ENCODE measurements around the gene MPZL3. TPM values are rescaled to one million over a fixed set of nuclear protein-coding genes. Genes with fewer than 3 reads are reported as not detected.

The MPZL3 gene
- total RNA-seq, 1 donor from 2014 or later = 2.4 TPM

DNA sequence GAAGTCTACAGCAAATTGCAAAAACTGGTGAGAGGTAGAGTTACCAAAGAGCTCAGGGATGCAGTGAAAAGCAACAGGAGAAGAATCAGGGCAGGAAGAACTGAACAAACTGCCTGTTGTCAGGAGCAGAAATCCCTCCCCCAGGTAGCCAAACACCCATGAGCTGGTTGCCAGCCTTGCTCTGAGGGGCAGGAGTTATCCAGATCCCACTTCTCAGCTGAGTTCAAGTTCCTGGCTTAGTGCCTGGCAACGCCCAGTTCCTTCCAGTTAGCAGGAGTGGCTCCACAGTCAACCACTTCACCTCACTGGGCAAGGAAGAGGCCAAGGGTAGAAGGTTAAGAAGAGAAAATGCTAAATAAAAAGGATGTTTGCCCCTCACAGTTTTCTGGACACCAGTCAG, 13.8 kb upstream of the MPZL3 start:
- FAIRE-seq (no peak), DNase-seq (ENCODE audit: low spot score in 2 of 2) (no peak)

DNA sequence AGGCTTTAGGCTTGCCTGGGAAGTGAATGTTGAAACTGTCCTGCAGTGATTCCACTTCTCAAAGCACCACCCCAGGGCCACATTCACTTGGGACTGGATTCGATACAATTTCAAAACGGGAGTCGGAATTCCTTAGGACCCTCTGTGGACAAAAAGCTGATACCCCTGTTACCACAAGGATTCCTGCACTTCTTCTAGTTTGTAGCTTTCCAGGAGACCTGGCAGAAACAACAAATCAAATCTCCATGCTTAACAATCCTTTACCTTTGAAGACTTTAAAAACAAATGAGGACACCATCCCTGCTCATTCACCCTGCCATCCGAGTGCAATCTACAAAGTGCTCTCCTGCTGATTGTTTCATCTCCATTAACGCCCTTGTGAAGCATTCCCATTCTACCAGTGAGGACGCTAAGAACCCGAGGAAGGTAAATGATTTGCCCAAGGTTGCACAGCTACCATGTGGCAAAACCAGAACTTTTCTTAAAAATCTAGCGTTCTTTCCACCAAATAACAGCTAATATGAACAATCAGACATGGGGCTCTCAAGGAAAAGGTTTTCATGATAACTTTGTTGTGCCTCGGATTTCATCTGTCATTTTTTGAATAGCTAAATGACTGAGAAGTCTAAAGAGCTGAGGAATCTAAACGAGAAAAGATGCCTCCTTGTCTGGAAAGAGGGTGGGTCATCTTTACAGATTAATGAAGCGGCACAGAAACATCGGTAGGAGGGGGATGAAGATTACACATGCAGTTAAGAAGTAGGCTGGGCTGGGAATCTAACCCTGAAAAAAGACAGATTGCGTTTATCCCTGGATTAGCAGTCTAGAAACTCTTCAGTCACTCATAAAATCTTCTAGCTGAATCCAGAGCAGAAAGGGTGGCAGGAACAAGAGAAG, 12.7 kb upstream of the MPZL3 start:
- no peak for FAIRE-seq
- no peak for DNase-seq (ENCODE audit: low spot score in 2 of 2)

DNA sequence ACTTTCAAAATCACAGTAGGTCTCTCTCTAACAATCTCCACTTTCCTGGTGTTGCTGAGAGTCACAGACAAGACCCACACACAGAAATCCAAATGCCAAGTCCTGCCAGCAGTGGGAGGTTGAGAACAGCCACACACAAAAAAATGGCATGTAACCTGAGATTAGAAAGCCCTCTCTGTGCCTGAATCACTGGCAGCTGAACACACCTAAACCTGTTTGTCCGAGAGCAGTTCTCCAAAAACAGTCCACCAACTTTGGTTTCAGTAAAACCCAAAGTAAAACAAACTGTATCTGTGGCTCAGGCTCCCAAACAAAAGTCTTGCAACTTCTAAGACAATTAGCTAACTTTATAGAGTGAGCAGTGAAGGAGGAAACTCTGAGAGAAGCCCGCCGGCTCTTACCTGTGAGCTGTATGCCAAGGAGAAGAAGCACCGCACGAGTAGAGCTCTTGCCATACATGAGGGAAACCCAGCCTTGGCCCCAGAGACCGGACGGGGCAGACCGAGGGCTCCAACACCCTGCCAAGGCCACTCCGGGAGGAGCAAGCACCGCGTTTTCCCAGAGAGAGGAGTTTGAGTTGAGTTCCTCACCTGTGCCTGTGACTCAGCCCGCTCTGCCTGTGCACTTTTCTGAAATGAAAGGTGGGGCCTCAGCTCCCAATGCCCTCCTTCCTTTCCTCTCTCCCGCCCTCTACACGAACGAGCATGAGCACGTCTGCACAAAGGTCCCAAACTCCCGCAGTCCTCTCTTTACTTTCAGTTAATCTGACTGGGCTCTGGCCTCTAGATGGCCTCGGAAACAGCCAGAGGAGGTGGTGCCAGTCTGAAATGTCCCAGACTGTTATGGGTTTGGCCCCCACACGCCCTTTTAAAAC, 11.8 kb upstream of the MPZL3 start, which contains the start of gene MPZL2:
Gene MPZL2 (minus strand): TSS at position 603 of the 874 bp plus-strand sequence. CDS start 144 bp downstream, at position 459.
- FAIRE-seq = no peak
- no peak for DNase-seq (ENCODE audit: low spot score in 2 of 2)

DNA sequence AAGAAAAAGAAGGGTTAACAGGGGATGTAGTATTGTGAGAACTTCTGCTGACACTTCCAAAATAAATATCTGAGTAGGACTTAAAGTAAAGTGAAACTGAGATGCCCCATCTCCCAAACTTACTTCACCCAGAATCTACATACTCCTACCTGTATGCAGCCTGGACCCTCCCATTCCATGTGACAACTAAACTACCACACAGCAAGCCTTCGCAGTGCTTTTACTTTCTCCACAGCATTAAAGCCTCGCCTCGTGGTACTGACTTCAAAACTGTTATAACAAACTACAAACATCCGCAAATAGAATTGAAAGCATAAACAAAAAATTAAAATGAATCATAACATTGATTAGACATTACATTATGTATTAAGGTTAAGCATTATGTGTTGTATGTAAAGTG, 10.9 kb upstream of the MPZL3 start:
- FAIRE-seq (no peak), DNase-seq (ENCODE audit: low spot score in 2 of 2) (no peak)

DNA sequence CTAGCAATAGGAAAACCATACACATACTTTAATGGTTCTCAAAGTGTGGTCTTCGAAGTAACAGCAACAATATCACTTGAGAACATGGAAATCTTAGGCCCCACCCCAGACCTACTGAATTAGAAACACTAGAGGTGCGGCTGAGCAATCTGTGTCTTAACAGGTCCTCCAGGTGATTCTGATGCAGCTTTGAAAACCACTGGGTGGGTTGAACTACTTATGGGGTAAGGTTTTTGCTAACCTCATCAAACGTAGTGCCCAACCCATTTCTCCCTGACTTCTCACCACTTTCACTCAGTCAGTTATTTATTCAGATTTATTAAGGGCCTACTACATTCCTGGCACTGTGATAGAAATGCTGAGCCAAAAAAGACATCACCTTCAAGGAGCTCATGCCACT, 8.2 kb upstream of the MPZL3 start:
- DNase-seq (ENCODE audit: low spot score in 2 of 2) = no peak
- FAIRE-seq = no peak

DNA sequence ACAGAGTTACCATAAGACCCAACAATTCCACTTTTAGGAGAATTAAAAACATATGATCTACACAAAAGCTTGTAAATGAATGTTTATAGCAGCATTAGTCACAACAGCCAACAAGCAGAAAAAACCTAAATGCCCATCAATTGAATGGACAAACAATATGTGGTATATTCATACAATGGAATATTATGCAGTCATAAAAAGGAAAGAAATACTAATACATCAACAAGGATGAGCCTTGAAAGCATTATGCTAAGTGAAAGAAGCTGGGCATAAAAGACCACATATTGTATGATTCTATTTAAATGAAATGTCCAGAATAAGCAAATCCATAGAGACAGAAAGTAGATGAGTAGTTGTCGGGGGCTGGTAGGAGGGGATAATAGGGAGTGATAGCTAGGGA, 7.0 kb upstream of the MPZL3 start:
- DNase-seq (ENCODE audit: low spot score in 2 of 2) (no peak), FAIRE-seq (no peak)

DNA sequence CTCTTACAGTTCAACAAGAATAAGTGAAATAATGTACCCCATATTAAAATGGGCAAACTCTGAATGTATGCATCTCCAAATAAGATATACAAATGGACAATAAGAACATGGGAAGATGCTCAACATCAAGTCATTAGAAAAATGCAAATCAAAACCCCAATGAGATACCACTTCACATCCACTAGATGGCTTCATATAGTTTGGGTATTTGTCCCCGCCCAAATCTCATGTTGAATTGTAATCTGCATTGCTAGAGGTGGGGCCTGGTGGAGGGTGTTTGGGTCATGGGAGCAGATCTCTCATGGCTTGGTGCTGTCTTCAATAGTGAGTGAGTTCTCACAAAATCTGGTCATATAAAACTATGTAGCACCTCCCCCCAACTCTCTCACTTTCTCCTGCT, 6.2 kb upstream of the MPZL3 start:
- FAIRE-seq (no peak), DNase-seq (ENCODE audit: low spot score in 2 of 2) (no peak)

DNA sequence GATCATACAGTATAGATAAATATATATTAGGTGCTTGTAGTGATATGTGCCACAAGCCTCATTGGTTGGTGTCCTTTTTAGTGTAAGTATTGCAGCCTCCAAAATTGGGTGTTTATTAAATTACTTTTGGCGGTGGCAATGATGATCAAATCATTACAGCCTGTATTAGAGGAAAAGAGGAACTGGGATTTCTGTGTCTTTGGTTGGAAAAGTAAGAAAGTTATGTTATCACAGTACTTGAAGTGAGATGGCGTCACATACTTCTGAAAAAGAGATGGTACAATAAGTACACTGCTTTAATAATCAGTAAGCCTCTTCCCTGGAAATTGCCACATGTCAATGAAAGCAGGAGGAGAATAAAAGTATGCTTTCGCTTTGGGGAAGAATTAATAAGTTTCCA, 523 bp upstream of the MPZL3 start:
- no peak for DNase-seq (ENCODE audit: low spot score in 2 of 2)
- no peak for FAIRE-seq

DNA sequence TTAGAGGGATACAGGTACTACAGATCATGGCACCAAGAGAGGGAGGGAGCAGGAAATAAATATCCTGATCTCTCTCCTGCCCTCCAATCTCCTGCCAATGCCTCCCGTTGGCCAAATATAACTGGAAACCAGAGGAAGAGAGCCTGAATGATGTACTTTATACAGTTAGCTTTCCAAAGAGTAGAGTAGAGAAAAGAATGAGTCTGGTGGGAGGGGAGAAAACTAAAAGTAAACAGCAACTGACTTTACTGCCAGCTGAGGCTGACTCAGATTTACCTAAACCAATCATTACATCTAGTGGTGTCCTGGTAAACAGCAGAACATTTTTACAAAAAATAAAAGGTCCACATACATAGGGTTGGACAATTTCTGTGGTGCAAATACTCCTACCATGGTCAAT, 5.1 kb downstream of the MPZL3 start:
- FAIRE-seq (no peak), DNase-seq (ENCODE audit: low spot score in 2 of 2) (no peak)

DNA sequence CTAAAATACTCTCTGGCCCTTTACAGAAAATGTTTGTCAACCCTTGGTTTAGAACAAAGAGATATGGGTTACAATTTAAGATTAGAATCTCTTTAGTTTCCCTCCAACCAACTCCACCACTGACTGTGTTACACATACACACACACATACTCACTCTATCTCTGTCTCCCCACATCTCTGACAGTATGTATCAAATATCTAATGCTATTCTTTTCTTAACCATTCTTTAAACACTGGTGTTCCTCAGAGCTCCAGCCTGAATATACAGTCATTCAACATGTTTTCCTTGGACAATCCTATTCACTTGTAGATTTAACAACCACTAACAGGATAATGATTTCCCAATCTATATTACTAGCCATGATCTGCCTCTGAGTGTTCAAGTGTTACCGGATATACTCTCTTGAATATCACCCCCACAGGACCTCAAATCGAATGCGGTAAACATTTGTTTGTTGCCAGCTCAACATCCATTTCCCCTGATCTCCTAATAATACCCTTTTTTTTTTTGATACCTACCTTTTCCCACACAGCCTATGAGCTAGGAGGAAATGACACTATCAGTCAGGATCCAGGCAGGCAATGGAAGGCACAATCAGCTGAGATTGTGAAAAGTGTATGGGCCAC, 6.1 kb downstream of the MPZL3 start:
- FAIRE-seq (no peak), DNase-seq (ENCODE audit: low spot score in 2 of 2) (no peak)

DNA sequence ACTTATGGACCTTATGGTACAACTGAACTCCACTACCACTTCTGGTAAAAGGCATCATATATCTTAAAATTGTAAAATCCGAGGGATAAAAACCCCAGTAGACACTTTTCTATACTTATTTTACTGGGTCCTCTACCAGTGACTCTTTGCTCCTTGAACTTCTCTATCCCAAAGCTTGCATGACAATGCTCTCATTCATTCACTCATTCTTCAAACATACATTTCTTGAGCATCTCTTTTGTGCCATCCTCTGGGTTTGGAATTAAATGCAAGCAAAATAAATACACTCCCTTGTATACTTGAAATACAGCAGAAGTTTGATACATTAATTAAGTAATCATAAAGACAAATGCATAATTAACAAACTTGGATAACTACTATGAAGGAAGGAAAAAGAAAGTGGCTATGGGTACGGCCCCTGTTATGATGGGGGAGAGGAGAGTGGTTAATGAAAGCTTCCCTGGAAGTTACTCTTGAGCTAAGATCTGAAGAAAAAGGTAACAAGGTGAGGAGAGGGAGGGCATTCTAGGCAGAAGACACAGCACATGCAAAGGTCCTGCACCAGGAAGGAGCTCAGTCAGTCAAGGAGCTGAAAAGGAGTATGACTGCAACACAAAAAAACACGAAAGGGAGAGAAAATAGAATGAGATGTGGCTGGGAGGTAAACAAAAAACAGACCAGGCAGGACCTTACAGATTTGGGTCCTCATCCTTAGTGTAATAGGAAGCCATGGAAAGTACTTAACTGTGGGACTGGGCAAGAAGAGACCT, 8.0 kb downstream of the MPZL3 start:
- DNase-seq (ENCODE audit: low spot score in 2 of 2) (no peak), FAIRE-seq (no peak)

DNA sequence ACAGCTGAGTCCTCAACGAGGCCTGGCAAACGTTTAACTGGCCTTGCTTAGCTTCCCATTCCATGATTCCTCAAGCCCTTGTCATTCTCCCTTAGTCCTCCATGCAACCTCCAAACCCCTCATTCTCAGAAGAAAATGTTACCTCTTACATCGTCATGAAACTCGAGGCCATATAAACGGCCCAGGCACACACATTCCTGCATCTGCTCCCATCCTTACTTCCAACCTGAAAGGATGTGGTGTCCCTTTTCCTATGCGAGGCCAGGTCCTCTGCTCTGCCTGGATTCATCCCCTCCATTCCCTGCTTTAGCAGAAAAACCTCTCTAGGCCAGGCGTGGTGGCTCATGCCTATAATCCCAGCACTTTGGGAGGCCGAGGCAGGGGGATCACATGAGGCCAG, 9.0 kb downstream of the MPZL3 start:
- FAIRE-seq (no peak), DNase-seq (ENCODE audit: low spot score in 2 of 2) (no peak)

DNA sequence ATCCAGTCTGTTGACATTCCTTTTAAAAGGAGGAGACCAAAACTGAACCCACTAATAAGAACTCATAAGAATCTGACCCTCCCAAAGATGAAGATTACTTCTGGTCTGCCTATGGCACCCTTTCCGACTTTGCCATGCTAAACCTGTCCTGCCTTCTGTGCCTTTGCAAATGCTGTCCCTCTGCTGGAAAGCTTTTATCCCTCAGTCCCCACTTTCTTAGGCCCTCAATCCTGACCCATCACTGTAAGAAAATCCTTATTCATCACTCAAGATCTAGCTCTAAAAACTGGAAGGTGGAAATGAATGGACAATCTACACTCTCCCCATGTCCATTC, 10.4 kb downstream of the MPZL3 start:
- FAIRE-seq (no peak), DNase-seq (ENCODE audit: low spot score in 2 of 2) (no peak)

DNA sequence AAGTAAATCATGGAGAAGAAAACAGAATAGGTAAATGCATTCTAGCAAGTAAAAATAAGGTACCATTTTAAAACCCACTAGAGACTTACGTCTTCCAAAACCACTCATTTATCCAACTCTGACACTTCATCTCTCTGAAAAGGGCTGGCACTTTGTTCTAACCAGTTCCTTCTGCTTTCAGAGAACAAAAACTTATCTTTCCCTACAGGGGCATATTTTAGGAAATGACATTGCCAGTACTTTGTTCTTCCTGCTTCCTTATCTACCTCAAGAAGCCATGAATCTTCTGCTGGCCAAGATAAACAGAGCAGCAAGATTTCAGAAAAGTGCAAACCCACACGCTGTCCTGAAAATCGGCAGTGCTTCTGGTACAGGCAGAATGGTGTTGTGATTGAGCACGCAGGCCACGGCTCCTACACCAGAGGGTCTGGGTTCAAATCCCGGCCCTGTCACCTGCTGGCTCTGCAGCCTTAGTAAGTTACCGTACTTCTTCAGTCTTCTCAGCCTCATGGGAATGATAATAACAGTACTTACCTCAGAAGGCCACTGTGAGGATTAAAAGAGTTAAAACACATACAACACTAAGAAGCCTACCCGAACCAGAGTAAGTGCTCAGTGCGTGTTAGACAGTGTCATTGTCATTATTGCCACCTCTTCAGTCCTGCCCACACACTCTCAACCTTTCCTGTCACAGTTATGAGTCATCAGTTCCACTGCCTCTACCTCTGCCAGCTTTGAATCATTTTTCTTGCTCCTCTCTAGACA, 11.0 kb downstream of the MPZL3 start:
- peak in 1 of 2 donors; percentile 27 for DNase-seq (ENCODE audit: low spot score in 2 of 2)

DNA sequence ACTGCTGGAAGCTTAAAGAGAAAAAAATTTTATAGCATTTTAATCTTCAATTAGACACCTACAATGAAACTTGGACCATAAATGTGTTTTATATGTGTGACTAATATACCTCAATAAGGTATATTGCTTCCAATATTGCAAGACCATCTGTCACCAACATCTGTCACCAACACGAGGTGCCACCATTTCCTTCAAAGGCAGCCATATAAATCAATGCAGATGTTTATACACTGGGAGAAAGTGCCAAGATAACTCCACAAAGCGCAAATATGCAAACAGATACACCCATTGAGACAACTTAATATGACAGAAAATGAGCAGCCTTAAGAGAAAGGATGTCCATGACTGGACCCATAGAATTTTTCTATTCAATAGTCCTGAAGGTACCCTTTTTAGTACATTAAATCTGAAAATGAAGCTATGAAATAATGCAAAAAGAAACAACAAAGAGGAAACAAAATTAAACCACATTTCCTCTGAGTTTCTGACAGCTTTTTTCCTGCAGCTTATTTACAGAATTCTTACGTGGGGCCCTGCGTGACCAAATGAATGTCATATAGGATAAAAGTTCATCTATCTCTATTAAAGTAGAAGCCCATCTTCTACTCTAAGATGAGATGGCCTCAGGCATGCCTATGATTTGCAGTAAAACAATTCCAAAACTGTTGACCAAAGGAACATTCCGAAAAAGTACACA, 12.5 kb downstream of the MPZL3 start:
- no peak for FAIRE-seq
- DNase-seq (ENCODE audit: low spot score in 2 of 2) = no peak

More for the DNA sequence above, 11.0 kb downstream of the MPZL3 start:
- FAIRE-seq = no peak

DNA sequence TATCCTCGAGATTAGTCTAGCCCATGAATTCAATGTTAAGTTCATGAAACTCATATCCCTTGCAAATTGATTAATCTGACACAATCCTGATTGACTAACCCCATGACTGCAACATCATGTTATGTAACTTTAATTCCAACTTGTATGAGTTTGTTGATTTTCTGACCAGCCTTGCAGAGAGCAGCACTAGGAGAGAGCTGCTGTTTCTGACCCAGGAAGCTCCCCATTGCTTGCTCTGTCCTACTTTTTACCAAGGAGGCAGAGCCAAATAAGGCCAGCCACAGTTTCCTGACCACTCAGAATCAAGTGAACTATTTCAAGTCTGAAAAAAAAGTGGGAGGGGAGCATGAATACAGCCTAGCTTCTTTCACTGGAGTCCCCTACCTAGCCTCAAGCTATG, 13.2 kb downstream of the MPZL3 start:
- no peak for FAIRE-seq

DNA sequence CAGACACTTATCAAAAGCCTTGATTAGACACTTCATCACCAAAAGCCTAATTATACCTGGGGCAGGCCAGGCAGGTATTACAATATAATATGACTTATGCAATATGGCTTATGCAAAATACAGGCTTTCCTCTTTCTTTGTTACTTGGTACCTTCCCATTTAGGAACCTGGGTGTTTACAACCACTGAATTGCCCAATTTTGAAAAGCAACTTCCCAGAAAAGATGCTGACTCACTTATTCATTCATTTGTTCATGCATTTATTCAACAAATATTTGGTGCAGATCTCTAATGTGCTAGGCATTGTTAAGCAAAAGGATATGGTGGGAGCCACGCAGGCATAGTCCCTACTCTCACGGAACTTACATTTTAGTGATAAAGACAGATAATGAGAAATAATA, 13.7 kb downstream of the MPZL3 start:
- FAIRE-seq = no peak
- DNase-seq (ENCODE audit: low spot score in 2 of 2) = no peak

More for the DNA sequence above, 13.2 kb downstream of the MPZL3 start:
- no peak for DNase-seq (ENCODE audit: low spot score in 2 of 2)

DNA sequence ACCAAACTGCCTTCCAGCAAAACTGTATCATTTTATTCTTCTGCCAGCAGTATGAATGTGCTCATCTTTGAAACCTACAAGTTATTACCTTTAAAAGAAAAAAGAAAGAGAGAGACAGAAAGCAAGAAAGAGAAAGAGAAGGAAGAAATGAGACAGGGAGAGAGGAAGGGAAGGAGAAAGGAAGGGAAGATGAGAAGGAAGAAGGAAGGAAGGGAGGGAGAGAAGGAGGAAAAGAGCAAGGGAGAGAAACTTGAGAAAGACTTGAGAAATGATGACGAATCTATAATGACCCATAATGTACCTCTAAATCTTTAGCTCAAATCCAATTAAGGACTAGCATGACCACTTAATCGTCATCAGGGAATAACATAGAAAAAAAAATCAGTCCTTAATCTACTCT, 16.0 kb downstream of the MPZL3 start:
- FAIRE-seq (no peak), DNase-seq (ENCODE audit: low spot score in 2 of 2) (no peak)

DNA sequence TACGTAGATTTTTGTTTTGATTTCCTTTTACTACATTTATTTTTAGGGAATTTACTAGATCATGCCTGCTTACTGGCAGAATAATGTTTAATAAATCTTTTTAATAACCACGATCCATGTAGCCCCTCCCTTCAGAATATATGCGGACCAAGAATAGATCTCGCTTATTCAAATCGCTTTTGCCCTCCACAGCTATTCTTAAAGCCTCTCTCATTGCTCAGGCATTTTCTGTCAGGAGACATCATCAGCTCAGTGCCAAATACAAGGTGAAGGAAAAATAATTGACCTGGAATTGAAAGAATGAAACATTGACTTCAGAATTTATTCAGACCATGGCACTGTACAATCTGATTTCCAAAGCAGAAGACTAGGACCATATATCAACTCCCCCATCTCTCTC, 17.3 kb downstream of the MPZL3 start:
- FAIRE-seq (no peak), DNase-seq (ENCODE audit: low spot score in 2 of 2) (no peak)

Data from frontal cortex (tissue), 4 donors.